Stimulated activated CD8-positive, alpha-beta memory T cell treated with anti-CD3 and anti-CD28 coated beads, Interleukin-4, amount 100 ng/mL, for 4 hours (primary cell): ENCODE data around the gene SKA3.
"Not testable (repeated sequence)": the region's sequence is repeated elsewhere in the genome, so short reads cannot be mapped to it uniquely, and the experiment has no call there.

Experiments used
- DNase-seq, 2 donors: peaks; one replicate each; pipeline ENCODE4 v3.0.0-alpha.2; 2020; ENCODE audit warnings: low read depth in 2 of 2, low spot score in 1 of 2

The SKA3 gene

GRCh38 chr13:21171420-21171819 is 4.9 kb downstream of the SKA3 start:
- DNase-seq: no peak

- DNase-seq: not testable (repeated sequence)
These were observed 10.7 kb downstream of the SKA3 start for GRCh38 chr13:21165606-21166005.

GRCh38 chr13:21164631-21165030 is 11.7 kb downstream of the SKA3 start:
- DNase-seq: no peak

- DNase-seq: no peak
These were observed 24.0 kb downstream of the SKA3 start for GRCh38 chr13:21152251-21152899.

GRCh38 chr13:21150013-21150412 is 26.3 kb downstream of the SKA3 start:
- DNase-seq: no peak

- no peak for DNase-seq
These were observed 26.8 kb downstream of the SKA3 start for GRCh38 chr13:21149568-21149967.

- DNase-seq: no peak
These were observed 27.6 kb downstream of the SKA3 start for GRCh38 chr13:21148557-21149258.

- DNase-seq: no peak
These were observed 28.5 kb downstream of the SKA3 start for GRCh38 chr13:21147827-21148226.

- no peak for DNase-seq
These were observed 33.6 kb downstream of the SKA3 start for GRCh38 chr13:21142766-21143165.

- no peak for DNase-seq
These were observed 37.0 kb downstream of the SKA3 start for GRCh38 chr13:21139374-21139773.

GRCh38 chr13:21138561-21138960 is 37.8 kb downstream of the SKA3 start:
- DNase-seq: no peak

- no peak for DNase-seq
These were observed 38.7 kb downstream of the SKA3 start for GRCh38 chr13:21137696-21138095.

- DNase-seq: not testable (repeated sequence)
These were observed 40.5 kb downstream of the SKA3 start for GRCh38 chr13:21135833-21136232.

GRCh38 chr13:21134475-21134874 is 41.9 kb downstream of the SKA3 start:
- DNase-seq: no peak

- no peak for DNase-seq
These were observed 43.3 kb downstream of the SKA3 start for GRCh38 chr13:21133077-21133476.

GRCh38 chr13:21130116-21130515 is 46.2 kb downstream of the SKA3 start:
- no peak for DNase-seq

GRCh38 chr13:21124852-21125251 is 51.5 kb downstream of the SKA3 start:
- DNase-seq: no peak

GRCh38 chr13:21123956-21124355 is 52.4 kb downstream of the SKA3 start:
- no peak for DNase-seq

- no peak for DNase-seq
These were observed 54.7 kb downstream of the SKA3 start for GRCh38 chr13:21121616-21122015.

GRCh38 chr13:21120191-21120590 is 56.2 kb downstream of the SKA3 start:
- DNase-seq: no peak

- no peak for DNase-seq
These were observed 56.8 kb downstream of the SKA3 start for GRCh38 chr13:21119526-21119925.

- DNase-seq: no peak
These were observed 58.2 kb downstream of the SKA3 start for GRCh38 chr13:21118180-21118579.
